Effector memory CD4-positive, alpha-beta T cell (primary cell): Measurements from ENCODE around the gene TASP1.
"Not testable (repeated sequence)": the region's sequence is repeated elsewhere in the genome, so short reads cannot be mapped to it uniquely, and the experiment has no call there.

Experiments
- DNase-seq, 3 donors: peaks; one replicate each; pipeline ENCODE4 v3.0.0-alpha.2; 2020
- H3K27ac ChIP-seq: 2 replicates; pipeline ENCODE4 v1.7.0; 2013; ENCODE audit warnings: mild to moderate bottlenecking, low read length, moderate library complexity; ENCODE audit not compliant: insufficient read depth, poor library complexity, severe bottlenecking
- H3K27me3 ChIP-seq: replicated peaks from 2 replicates; pipeline ENCODE4 v1.7.0; 2013; ENCODE audit warnings: mild to moderate bottlenecking, low read length; ENCODE audit not compliant: insufficient read depth, control insufficient read depth, poor library complexity, severe bottlenecking
- H3K36me3 ChIP-seq: 2 replicates; pipeline ENCODE4 v1.7.0; 2013; ENCODE audit warnings: mild to moderate bottlenecking, low read length, moderate library complexity; ENCODE audit not compliant: control insufficient read depth, insufficient read depth
- H3K4me1 ChIP-seq: 2 replicates; pipeline ENCODE4 v1.7.0; 2013; ENCODE audit warnings: low read length, mild to moderate bottlenecking; ENCODE audit not compliant: control insufficient read depth, insufficient read depth, poor library complexity, severe bottlenecking
- H3K4me3 ChIP-seq: 2 replicates; pipeline ENCODE4 v1.7.0; 2013; ENCODE audit warnings: low read length, low read depth, mild to moderate bottlenecking; ENCODE audit not compliant: insufficient read depth, poor library complexity, severe bottlenecking
- H3K9me3 ChIP-seq: 2 replicates; pipeline ENCODE4 v1.7.0; 2013; ENCODE audit warnings: mild to moderate bottlenecking, low read length, moderate library complexity; ENCODE audit not compliant: control insufficient read depth

Gene TASP1

DNA sequence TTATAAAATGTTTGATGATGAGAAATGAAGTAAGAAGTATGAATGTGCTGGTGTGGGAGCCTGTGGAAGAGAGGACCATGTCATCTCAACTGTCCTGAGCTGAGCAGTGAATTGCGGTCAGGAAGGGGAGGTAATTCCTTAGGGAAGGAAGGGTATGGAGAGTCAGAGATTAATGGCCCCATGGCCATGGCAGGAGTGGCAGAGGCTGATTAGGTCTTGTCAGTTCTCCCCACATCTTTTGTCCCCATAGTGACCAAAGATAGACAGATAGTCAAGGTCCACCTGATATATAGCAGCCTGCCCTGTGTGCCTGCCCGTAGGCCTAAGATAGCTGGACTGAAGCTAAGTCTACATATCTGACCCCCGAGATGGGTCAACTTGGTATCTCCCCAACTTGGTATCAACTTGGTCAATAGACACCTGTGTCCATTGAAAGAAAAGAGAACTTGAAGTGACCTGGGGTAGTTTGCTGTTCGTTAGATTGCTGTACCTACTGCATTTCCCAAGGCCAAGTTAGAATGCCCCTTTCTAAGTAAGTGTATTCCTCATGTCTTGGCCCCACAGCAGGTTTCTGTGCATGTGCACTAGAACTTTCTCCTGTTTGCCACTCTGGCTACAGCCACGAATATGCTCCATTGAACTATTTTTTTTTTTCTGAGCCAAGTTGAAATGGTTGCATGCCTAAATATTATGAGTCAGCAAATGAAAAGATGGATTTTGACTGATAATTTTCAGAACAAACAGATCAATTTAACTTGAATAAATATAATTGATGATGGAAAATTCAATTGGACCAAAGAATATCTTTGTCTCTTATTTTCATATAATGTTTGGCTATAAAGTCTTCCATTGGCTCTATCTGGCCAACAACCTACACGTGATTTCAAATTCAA, 274.2 kb downstream of the TASP1 start:
- no peak for DNase-seq
- Histone ChIP-seq H3K4me3 (no peak overlapping the region), H3K4me1 (no peaks in the 10 kb centered on the region), H3K9me3 (no peaks in the 10 kb centered on the region), H3K27ac (no peak overlapping the region), H3K27me3 (no peaks in the 10 kb centered on the region), H3K36me3 (no peaks in the 10 kb centered on the region)

DNA sequence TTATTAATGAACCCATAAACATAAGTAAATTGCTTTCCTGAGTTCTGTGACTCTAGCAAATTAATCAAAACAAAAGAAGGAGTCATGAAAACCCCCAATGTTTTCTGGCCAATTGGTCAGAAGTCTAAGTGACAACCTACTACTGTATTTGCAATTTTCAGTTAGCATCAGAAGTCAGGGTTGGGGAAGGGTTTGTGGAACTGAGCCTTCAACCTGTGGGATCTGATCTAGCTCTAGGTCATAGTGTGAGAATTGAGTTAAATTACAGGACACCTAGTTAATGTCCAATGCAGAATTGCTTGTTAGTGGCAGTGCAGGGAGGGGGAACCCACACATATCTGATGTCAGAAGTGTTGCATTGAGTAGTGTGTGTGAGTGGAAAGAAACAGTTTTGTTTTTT, 275.3 kb downstream of the TASP1 start:
- DNase-seq: no peak
- H3K36me3 ChIP-seq: no peaks in the 10 kb centered on the region
- H3K27me3 ChIP-seq: no peaks in the 10 kb centered on the region
- no peak overlapping the region for H3K4me3 ChIP-seq
- H3K4me1 ChIP-seq: no peaks in the 10 kb centered on the region
- H3K27ac ChIP-seq: no peak overlapping the region
- H3K9me3 ChIP-seq: no peaks in the 10 kb centered on the region

DNA sequence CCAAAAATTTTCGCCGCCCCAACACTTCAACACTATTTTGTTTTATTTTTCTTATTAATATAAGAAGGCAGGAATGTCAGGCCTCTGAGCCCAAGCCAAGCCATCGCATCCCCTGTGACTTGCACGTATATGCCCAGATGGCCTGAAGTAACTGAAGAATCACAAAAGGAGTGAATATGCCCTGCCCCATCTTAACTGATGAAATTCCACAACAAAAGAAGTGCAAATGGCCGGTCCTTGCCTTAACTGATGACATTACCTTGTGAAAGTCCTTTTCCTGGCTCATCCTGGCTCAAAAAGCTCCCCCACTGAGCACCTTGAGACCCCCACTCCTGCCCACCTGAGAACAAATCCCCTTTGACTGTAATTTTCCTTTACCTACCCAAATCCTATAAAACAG, 276.6 kb downstream of the TASP1 start:
- not testable (repeated sequence) for DNase-seq, H3K4me1 ChIP-seq, H3K27ac ChIP-seq, H3K36me3 ChIP-seq, H3K4me3 ChIP-seq, H3K27me3 ChIP-seq, H3K9me3 ChIP-seq

DNA sequence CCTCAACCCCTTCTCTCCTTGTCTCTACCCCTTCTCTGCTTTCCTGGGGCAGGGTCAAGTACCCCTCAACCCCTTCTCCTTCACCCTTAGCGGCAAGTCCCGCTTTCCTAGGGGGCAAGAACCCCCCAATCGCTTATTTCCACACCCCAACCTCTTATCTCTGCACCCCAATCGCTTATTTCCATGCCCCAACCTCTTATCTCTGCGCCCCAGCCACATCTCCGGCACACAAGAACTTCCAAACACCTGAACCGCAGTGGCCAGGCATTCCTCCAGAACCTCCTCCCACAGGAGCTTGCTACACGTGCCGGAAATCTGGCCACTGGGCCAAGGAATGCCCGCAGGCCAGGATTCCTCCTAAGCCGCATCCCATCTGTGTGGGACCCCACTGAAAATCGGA, 279.8 kb downstream of the TASP1 start:
- not testable (repeated sequence) for H3K4me1 ChIP-seq, H3K9me3 ChIP-seq, H3K27me3 ChIP-seq, DNase-seq, H3K27ac ChIP-seq, H3K36me3 ChIP-seq, H3K4me3 ChIP-seq

DNA sequence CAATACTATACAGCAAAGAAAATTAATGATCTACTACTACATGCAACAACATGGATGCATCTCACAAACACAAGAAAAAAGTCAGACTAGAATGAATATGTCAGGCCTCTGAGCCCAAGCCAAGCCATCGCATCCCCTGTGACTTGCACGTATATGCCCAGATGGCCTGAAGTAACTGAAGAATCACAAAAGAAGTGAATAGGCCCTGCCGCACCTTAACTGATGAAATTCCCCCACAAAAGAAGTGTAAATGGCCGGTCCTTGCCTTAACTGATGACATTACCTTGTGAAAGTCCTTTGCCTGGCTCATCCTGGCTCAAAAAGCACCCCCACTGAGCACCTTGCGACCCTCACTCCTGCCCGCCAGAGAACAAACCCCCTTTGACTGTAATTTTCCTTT, 280.9 kb downstream of the TASP1 start:
- not testable (repeated sequence) for H3K4me1 ChIP-seq, H3K4me3 ChIP-seq, H3K27me3 ChIP-seq, H3K9me3 ChIP-seq, DNase-seq, H3K27ac ChIP-seq, H3K36me3 ChIP-seq

DNA sequence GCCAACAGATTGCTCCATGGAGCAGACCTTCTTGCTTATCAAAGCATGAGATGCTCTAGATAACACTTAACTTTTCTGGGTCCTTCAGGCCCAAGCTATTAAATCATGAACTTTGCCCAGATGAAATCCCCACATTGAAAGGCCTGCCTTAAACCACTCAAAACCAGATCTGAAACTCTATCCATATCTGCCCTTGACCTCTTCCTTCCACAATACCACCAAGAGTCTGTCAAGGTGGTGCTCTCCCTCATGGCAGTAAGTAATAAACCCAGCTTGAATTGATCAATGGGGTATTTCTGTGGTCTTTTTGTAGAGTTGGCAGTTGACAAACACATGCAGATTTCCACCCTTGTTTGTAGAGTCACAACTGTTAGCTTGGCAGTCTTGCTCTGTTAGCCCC, 282.1 kb downstream of the TASP1 start:
- H3K27me3 ChIP-seq: no peaks in the 10 kb centered on the region
- no peak overlapping the region for H3K4me3 ChIP-seq
- no peaks in the 10 kb centered on the region for H3K9me3 ChIP-seq
- H3K4me1 ChIP-seq: no peaks in the 10 kb centered on the region
- DNase-seq: no peak
- H3K27ac ChIP-seq: no peak overlapping the region
- no peaks in the 10 kb centered on the region for H3K36me3 ChIP-seq

DNA sequence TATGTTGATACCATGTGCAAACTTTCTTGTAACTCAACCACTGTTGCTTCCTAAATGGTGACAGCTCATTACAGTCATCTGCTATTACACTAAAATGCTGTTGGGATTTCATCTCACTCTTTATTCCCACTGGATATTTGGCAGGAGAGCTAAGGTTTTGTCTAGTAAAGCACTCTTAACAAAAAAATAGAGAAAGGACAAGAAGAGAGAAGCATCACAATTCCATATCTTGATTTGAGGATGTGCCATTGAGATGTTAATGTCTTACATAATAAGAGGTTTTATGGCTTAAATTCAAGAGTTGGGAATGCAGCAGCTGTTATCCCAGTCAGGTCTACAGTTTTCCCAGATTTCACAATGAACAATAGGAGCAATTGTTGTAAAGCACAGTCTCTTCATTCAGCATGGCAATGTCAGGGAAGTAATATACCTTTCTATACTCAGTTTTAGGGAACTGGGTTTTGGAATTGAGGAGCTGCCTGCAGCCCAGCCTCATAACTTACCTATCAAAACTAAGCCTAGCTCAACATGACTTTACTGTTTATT, 282.7 kb downstream of the TASP1 start:
- H3K4me3 ChIP-seq: no peak overlapping the region
- H3K9me3 ChIP-seq: no peaks in the 10 kb centered on the region
- DNase-seq: no peak
- no peaks in the 10 kb centered on the region for H3K27me3 ChIP-seq
- no peak overlapping the region for H3K27ac ChIP-seq
- H3K36me3 ChIP-seq: no peaks in the 10 kb centered on the region
- no peaks in the 10 kb centered on the region for H3K4me1 ChIP-seq

DNA sequence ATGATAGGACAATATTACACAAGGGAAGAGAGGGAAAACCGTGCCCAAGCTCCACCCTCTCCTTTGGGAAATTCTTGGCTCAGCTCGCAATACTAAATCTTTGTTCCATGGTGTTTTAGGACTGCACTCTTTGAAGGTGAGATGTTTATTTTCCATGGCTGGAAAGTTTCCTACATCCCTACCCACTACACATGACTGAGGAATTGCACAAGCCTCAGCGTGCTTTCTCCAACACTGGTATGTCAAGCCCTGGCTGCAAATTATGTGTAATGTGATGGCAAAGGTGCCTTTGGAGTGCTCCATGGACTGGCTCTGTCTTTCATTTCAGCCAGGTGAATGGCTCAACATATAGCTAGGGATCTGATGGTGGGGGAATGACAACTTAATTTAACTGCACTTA, 283.3 kb downstream of the TASP1 start:
- Histone ChIP-seq H3K27me3 (no peaks in the 10 kb centered on the region), H3K4me3 (no peak overlapping the region), H3K36me3 (no peaks in the 10 kb centered on the region), H3K4me1 (no peaks in the 10 kb centered on the region), H3K9me3 (no peaks in the 10 kb centered on the region), H3K27ac (no peak overlapping the region)
- no peak for DNase-seq

DNA sequence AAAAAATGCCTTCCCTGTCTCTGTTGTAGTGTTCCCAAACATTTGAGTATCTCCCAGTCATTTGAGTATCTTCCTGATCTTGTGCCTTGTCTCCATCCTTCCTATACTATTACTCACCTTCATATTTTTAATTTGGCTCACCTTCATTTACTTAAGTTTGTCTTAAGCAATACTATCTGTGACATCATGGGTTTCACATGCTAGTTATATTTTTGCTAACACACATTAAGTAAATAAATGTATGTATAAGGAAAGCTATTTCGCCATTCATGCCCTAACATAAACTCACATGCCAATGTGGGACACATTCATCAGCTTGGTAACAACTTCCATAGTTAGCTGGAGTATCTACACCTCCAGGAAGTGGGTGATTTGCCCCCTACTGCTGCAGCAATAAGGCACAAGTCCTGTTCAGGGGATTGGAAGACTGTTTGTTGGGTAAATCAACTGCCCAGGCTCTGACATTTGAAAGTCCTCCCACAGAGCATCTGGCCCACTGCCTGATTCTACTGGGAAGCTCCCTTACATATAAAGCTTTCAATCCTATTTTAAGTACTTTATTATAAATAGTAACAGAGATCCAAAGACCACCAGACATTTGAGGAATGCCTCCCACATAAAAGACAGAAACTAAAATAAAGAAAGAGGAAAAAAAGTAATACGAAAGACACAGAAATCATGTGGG, 285.3 kb downstream of the TASP1 start:
- no peaks in the 10 kb centered on the region for H3K4me1 ChIP-seq
- H3K4me3 ChIP-seq: no peak overlapping the region
- no peaks in the 10 kb centered on the region for H3K27me3 ChIP-seq
- no peaks in the 10 kb centered on the region for H3K9me3 ChIP-seq
- H3K36me3 ChIP-seq: no peaks in the 10 kb centered on the region
- no peak overlapping the region for H3K27ac ChIP-seq
- no peak for DNase-seq

DNA sequence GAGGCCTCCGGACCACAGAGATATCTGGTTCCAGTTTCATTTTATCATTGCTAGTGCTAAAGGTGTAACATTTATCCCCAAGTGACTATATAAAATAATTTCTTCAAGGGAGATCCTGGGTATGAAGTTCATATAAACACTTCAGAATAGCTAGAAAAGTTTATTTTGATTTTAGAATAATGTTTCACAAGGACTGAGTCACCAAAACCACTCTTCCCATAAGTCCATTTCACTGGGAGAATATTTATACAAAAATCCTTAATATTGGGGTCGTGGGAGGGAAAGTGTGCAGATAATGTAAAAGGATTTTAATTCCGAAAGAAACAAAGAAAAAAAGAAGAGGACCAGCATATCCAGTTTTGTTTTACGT, 289.5 kb downstream of the TASP1 start:
- DNase-seq: no peak
- H3K27me3 ChIP-seq: no peaks in the 10 kb centered on the region
- no peaks in the 10 kb centered on the region for H3K36me3 ChIP-seq
- H3K4me3 ChIP-seq: no peak overlapping the region
- no peak overlapping the region for H3K27ac ChIP-seq
- H3K9me3 ChIP-seq: no peaks in the 10 kb centered on the region
- no peaks in the 10 kb centered on the region for H3K4me1 ChIP-seq
